GM21576 (cell line): ENCODE data around the gene GNAT3.

ENCODE experiments used
- ATAC-seq: cut with Tn5 transposase; IDR thresholded peaks from one replicate; pipeline ENCODE4 v1.9.1; 2021; ENCODE audit warnings: mild to moderate bottlenecking, moderate library complexity; ENCODE audit not compliant: unreplicated experiment

GNAT3 gene

GRCh38 chr7:80428161-80429054 is 83.5 kb downstream of the GNAT3 start:
- no peak for ATAC-seq

- ATAC-seq: no peak
Measured at GRCh38 chr7:80427218-80427617, 84.6 kb downstream of the GNAT3 start.

- no peak for ATAC-seq
Measured at GRCh38 chr7:80420876-80421275, 91.0 kb downstream of the GNAT3 start.

- no peak for ATAC-seq
Measured at GRCh38 chr7:80417211-80417793, 94.6 kb downstream of the GNAT3 start.

GRCh38 chr7:80415522-80415921 is 96.3 kb downstream of the GNAT3 start:
- ATAC-seq: no peak

GRCh38 chr7:80415114-80415513 is 96.8 kb downstream of the GNAT3 start:
- ATAC-seq: no peak

- no peak for ATAC-seq
Measured at GRCh38 chr7:80414331-80414730, 97.5 kb downstream of the GNAT3 start.

- no peak for ATAC-seq
Measured at GRCh38 chr7:80413383-80413945, 98.4 kb downstream of the GNAT3 start.

GRCh38 chr7:80412842-80413241 is 99.0 kb downstream of the GNAT3 start:
- ATAC-seq: no peak

- ATAC-seq: no peak
Measured at GRCh38 chr7:80411621-80412020, 100.2 kb downstream of the GNAT3 start.

GRCh38 chr7:80410081-80410480 is 101.8 kb downstream of the GNAT3 start:
- ATAC-seq: no peak
